GM15510 (cell line): ENCODE data around the gene KCNQ4.

Experiments
- POLR2A ChIP-seq: IDR thresholded peaks from 3 replicates; pipeline ENCODE4 v1.6.1; 2011; ENCODE audit warnings: borderline replicate concordance; ENCODE audit not compliant: insufficient read length; ENCODE audit errors: extremely low read depth

The KCNQ4 gene

DNA sequence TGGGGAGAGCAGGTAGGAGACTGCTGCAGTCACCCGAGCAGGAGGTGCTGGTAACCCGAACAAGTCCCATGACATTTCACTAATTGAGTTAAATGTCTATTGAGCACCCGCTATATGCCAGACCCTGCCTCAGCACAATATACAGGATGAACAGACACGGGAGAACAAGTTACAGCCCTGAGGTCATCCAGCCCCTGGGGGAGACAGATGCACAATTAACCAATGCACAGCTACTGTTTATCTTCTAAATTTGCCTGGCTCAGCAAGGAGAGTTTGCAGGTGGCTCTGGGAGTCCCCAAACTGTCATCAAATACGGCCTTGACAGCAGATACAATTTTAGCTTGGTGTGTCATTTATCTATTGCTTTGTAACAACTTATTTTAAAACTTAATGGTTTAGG lies 60.5 kb downstream of the KCNQ4 start:
- TF ChIP-seq POLR2A = no peak

DNA sequence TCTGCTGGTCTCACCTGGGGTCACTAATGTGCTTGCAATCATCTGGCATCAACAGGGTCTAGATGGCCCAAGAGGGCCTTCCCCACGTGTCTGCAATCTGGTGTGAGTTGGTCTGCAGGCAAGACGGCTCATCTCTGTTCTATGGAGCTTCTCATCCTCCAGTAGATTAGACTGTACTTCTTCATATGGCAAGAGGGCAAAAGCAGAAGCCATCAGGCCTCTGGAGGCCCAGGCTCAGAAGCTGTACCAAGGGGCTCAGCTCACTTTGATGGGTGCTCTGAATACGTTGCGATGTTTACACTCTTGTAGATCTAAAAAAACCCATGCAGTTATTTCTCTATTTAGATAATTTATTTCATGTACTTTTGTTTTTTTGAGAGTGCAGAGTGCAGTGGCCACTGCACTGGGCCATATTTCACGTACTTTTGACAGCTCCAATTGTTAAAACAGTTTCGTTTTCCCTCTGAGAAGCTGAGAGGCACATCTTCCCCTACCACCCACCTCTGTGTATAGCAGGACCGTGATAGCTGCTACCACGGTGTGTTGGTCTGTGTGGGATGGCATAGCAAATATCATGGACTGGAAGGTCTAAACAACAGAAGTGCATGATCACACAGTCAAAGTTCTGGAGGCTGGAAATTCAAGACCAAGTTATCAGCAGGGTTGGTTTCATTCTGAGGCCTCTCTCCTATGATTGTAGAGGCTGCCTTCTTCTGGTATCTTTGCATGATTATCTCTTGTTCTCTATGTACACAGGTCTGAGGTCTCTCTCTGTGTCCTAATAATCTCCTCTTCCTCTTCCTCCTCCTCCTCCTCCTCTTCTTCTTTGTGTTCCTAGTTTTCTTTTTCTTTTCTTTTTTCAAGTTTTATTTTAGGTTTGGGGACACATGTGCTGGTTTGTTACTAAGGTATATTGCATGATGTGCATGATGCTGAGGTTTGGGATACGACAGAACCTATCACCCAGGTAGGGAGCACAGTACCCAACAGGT lies 61.6 kb downstream of the KCNQ4 start:
- TF ChIP-seq POLR2A = no peak

DNA sequence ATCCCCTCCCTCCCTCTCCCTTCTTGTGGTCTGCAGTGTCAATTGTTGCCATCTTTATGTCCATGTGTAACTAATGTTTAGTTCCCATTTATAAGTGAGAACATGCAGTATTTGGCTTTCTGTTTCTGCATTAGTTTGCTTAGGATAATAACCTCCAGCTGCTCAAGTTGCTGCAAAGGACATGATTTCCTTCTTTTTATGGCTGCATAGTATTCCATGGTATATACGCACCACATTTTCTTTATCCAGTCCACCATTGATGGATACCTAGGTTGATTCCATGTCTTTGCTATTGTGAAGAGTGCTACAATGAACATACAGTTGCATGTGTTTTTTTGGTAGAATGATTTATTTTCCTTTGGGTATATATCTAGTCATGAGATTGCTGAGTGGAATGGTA lies 62.3 kb downstream of the KCNQ4 start:
- no peak for TF ChIP-seq POLR2A

DNA sequence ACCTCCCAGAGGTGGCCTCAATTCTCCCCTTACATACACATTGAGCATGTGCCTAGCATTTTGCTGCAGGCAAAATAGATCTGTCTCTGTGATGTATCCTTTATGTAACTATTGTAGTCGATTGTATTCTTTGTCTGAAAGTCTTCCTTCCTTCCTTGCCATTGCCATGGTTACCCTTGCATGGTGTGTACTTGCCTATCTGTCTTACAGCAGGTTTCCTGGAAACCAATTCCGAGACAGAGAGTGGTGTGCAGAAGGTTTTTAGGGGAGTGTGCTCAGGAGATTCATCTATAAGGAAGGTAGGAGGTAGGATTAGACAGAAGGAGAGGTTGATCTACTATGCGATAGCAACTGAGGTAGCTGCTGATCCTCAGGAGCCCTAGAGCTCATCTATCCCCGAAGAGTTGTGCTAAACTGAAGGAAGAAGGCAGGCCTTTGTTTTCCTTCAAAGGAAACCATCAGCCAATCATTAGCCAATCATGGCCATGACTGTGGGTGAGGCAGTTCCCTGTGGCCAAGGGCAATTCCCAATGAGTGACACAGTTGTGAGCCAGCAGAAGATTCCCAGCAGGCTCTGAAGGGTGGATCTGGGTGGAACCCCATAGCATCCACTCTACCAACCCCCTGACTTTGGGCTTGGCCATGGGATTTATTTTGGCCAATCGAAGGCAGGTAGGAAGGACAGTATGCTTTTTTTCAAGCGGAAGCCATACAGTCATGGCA lies 63.6 kb downstream of the KCNQ4 start:
- TF ChIP-seq POLR2A = no peak

DNA sequence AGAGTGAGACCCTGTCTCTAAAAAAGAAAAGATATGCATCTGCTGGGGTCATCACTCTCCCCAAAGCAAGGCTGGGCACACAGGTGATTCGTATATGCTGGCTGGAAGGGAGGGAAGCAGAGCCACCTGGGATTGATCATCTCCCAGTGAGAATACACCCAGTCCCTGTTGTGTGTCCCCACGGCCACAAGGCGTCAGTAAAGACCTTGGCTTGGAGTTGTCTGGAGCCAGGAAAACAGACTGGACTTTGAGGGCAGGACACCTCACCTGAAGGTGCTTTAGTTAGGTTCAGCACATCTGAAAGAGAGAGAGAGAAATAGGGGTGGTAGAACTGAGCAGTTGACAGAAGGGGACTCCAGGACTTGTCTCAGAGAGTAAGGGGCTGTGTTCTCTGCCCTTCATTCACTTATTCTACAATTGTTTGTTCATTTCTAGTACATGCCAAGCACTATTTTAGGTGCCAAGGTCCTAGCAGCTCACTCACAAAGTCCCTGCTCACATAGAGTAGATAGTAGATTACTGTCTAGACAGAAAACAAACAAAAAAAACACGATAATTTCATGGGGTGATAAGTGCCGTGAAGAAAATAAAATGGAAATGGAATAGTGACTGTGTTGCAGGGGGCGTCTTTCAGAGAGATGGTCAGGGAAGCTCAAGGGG lies 65.1 kb downstream of the KCNQ4 start:
- no peak for TF ChIP-seq POLR2A

DNA sequence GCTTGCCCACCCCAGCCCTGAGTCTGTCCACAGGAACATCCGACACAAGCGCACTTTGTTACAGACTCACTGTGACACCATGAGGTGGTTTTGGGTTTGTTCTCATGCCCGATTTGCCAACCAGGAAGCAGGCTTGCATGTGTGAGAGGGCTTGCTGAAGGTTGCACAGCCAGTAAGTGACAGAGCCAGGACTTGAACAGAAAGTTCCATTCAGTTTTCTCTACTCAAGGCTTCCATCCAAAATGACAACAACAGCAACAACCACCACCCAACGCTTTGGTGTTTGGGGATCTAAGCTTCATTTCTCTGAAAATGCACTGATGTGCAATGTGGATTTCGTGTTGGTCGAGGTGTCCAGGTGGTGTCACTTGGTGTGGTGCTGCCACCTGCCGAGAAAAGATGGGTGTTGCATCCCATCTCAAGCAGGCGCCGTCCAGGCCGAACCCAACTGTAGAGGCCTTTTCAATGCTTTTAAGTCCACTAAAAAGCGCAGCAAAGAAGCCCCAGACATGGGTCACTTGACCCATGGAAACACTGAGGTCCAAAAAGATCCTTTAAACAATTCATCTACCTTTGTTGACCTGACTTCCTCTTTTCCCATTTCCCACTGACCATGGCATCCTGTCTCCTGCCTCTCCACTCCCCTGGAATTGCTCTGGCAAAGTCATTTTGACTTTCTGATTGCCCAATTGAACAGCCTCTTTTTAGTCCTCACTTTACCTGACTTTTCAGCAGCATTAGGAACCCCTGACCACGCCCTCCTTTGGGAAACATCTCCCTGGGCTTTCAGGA lies 66.4 kb downstream of the KCNQ4 start:
- no peak for TF ChIP-seq POLR2A

DNA sequence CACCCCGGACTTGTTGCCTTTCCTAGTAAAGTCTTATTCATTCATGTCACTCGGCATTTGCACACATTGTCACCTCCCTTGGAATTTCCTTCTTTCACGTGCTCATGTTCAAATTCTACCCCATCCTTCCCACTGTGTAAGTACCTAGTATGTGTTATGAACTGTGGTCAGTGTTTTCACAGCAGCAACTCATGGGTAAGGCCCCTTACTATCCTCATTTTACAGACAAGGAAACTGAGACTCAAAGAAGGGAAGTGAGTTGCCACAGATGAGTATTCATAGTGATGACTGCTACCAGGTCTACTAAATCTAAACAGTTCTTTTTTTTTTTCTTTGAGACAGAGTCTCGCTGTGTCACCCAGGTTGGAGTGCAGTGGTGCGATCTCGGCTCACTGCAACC lies 68.1 kb downstream of the KCNQ4 start:
- no peak for TF ChIP-seq POLR2A

DNA sequence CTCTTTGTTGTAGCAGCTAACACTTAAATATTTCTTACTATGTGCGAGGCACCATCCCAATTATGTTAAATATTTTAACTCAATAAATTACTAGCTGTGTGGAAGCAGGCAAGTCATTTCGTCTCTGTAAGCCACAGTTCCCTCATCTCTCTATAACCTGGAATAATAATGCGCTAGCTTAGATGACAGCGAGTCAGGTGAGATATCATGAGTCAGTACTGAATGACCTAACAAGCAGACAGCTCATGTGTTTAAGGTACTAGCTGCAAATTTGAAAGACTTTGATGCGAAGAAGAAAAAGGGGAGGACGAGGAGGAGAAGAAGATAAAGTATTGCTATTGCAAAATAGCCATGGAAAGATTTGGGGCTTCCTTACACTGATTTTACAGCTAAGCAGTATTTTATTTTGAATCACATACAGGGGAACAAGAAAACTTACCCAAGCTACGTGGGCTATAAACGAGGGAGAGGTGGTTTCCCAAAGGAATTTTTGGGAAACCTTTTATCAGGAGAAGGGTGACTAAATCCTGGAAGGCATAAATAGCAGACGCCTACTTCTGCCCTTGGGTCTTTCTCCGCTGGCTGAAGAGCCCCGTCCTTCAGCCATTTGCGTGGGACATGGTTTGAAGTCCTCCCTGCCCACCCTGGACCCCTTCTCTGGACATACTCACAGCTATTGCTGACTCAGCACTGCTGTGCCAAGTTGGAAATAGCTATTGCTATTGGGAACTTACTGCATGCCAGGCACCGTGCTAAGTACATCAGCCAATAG lies 69.7 kb downstream of the KCNQ4 start:
- no peak for TF ChIP-seq POLR2A

DNA sequence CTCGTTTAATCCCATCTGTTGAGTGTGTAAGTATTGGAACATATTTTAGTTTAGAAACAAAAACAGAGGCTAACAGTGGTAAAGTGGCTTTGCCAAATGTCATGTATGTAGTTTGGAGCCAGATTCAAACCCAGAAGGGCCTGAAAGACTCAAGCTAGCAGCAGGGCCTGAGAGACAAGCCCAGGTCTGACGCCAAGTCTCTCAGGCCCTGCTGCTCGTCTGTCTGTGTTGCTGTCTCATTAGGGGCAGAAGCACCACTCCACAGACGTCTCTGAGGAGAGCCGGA lies 70.2 kb downstream of the KCNQ4 start:
- no peak for TF ChIP-seq POLR2A

DNA sequence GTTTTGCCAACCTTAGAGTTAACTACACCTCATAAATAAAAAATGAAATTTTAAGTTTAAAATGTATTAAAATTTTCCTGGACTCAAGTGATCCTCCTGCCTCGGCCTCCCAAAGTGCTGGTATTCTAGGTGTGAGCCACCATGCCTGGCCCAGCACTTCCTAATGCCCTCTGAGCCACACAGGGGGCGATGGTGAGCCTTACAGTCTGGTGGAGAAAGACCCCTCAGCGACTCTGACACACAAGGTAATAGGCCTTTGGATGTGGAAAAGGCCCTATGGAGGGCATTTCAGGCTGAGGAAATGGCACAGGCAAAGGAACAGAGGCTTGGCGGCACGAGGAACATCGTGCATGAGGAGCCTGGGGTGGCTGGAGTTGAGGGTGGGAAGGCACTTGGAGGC lies 71.9 kb downstream of the KCNQ4 start:
- TF ChIP-seq POLR2A = no peak

DNA sequence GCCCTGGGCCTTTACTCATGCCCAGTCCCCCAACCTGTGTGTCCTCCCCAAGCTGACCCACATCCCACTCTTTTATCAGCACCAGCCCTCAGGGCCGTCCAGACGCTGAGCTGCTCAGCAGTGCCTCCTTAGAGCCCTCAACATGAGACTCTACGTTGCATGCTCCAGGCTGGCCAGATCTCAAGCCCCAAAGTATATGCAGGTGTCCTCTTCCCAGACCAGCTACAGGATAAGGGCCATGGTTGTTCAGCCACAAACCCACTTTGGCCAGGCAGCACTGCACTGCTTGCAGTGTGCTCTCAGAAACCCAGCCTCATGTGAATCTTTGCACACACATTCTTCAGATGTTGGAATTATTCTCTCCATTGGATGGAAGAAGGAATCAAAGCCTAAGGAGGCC lies 72.5 kb downstream of the KCNQ4 start:
- TF ChIP-seq POLR2A = no peak

DNA sequence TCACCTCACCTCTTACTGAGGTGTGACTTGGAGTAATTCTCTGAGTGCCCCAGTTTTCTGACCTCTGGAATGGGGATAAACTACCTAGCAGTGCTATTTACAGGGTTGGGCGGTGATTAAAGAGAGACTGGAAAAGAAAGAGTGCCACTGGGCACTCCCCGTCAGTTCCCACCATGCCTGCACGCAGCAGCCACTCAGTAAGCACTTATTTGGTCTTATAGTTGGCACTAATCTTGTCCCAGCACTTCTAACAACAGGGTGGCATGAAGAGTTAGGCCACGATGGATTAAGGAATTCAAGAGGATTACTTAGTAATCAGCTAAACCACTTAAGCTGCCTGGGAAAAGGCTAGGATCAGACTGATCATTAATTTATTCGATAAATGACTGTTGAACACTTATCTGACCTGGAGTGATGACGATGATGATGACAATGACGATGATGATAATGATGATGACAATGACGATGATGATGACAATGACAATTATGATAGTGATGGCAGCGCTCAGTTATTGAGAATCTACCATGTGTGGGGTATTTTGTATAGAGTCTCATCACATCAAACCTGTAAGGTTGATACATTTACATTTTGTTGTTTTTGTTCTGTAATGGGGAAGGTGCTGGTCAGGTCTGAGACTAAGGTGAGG lies 73.2 kb downstream of the KCNQ4 start:
- no peak for TF ChIP-seq POLR2A

DNA sequence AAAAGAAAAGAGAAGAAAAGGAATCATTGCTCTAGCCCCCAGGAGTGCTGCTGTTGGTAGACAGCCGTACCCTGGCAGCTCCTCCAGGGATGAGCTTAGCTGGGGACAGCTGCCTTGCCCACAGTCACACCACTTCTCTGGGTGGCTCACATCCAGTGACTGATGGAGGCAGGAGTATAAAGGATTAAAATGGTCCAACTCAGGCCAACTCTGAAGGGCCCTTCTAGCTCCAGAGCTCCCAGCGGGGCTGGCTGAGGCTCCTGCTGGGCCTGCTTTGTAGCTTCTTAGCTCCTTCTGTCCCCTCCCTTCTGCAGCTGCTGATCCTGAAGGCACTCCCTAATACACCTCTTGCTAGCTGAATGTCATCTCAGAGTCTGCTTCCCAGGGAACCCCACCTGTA lies 74.2 kb downstream of the KCNQ4 start:
- no peak for TF ChIP-seq POLR2A

DNA sequence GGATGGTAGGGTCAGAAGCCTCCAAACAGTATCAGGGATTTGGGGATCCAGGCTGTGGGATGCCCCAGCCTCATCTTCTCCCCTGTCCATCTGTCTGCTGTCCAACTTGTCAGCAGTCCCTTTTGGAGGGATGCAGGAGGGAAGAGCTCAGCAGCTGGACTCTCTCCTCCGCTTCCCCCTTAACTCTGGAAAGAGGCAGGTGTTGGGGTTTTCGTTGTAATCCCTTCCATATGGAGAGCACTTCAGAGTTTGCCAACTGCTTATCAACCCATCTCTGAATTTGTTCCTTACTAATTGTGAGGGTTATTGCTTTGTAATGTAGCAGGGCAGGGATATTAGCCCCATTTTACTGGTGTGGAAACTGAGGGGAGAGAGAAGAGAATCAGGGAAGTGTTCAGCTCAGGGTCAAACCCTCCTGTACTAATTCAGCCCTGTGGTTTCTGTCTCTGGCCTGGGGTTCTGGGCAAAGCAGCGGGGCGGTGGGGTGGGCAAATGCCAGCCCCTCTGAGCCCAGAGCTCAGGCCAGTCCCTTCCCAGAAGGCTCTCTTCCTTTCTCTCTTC lies 75.3 kb downstream of the KCNQ4 start:
- TF ChIP-seq POLR2A = no peak

DNA sequence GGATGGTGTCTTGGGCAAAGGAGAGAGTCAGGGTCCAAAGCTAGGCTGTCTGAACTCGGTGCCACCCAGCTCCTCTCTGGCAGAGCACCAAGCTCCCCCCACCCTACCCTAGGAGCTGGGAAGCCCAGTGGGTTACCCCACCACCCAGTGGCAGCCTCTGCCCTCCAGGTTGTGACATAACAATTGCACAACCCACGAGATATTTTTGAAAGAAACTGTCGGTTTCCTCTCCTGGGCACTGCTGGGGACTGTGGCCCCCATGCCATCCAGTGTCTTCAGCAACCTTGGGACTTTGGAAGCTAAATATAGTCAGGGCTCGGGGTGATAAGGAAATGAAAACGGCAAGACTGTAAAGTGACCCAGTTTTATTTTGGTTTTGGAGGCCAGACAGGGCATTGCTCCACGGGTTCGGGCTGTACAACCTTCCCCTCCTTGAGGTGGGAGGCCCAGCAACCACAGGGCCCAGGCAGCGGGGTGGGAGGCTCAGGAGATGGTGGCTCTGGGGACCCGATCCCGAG lies 77.2 kb downstream of the KCNQ4 start:
- TF ChIP-seq POLR2A = no peak
